Activated T-cell treated with anti-CD3 and anti-CD28 coated beads, Interleukin-2, amount 50 U/mL, for 1 hour (primary cell): Measurements from ENCODE around the gene OR5K2.

Source experiments
- DNase-seq: peaks from one replicate; pipeline ENCODE4 v3.0.0-alpha.2; 2020

Gene OR5K2

GRCh38 chr3:98525494-98525893, 28.0 kb downstream of the OR5K2 start:
- DNase-seq = no peak

- DNase-seq = no peak
Measured at GRCh38 chr3:98528474-98529346, 31.2 kb downstream of the OR5K2 start.

- no peak for DNase-seq
Measured at GRCh38 chr3:98529856-98530459, 32.5 kb downstream of the OR5K2 start.

GRCh38 chr3:98530676-98531075, 33.2 kb downstream of the OR5K2 start:
- DNase-seq = no peak

GRCh38 chr3:98531622-98532274, 34.3 kb downstream of the OR5K2 start, which contains the start of gene GPR15:
TSS of gene GPR15 (plus strand) at chr3:98531978. CDS start at chr3:98532034, 56 bp downstream.
- no peak for DNase-seq

- no peak for DNase-seq
Measured at GRCh38 chr3:98532275-98532637, 34.8 kb downstream of the OR5K2 start.

- no peak for DNase-seq
Measured at GRCh38 chr3:98532709-98533571, 35.5 kb downstream of the OR5K2 start.

- DNase-seq = no peak
Measured at GRCh38 chr3:98534168-98534567, 36.7 kb downstream of the OR5K2 start.

GRCh38 chr3:98534734-98535133, 37.3 kb downstream of the OR5K2 start:
- no peak for DNase-seq

GRCh38 chr3:98536456-98537017, 39.1 kb downstream of the OR5K2 start:
- DNase-seq = no peak

- no peak for DNase-seq
Measured at GRCh38 chr3:98540346-98540745, 42.9 kb downstream of the OR5K2 start.

GRCh38 chr3:98541695-98542094, 44.2 kb downstream of the OR5K2 start:
- DNase-seq = no peak

GRCh38 chr3:98542623-98543022, 45.1 kb downstream of the OR5K2 start:
- DNase-seq = no peak

- no peak for DNase-seq
Measured at GRCh38 chr3:98545940-98546339, 48.5 kb downstream of the OR5K2 start.
